Activated CD4-positive, alpha-beta T cell treated with anti-CD3 and anti-CD28 coated beads for 36 hours (primary cell): Measurements from ENCODE around the gene SEMA3F. TPM values are rescaled to one million over a fixed set of nuclear protein-coding genes. Genes with fewer than 3 reads are reported as not detected.

ENCODE experiments used
- ATAC-seq: fragments of 200-7000 bp; cut with Tn5 transposase; one replicate; pipeline ENCODE4 v1.10.0; 2021; ENCODE audit warnings: mild to moderate bottlenecking, moderate library complexity
- CTCF ChIA-PET: fragments of 350-600 bp; sonication (Branson Sonifier 250); formaldehyde crosslinking; loops from one replicate; lab custom pipeline; 2021; ENCODE audit warnings: antibody characterized with exemption; lab: Charles Lee
- POLR2A ChIA-PET: fragments of 350-600 bp; sonication (Branson Sonifier 250); formaldehyde crosslinking; loops from one replicate; lab custom pipeline; 2021; ENCODE audit warnings: antibody characterized with exemption, inconsistent platforms; lab: Charles Lee
- DNase-seq: peaks from one replicate; pipeline ENCODE4 v3.0.0-alpha.2; 2020
- H3K27ac Mint-ChIP-seq: one replicate; pipeline ENCODE4 v1.8.0; 2021; ENCODE audit warnings: mixed read lengths
- H3K27me3 Mint-ChIP-seq: one replicate; pipeline ENCODE4 v1.8.0; 2021; ENCODE audit warnings: mixed read lengths
- H3K36me3 Mint-ChIP-seq: one replicate; pipeline ENCODE4 v1.8.0; 2021; ENCODE audit warnings: low read depth, mixed read lengths
- H3K4me1 Mint-ChIP-seq: one replicate; pipeline ENCODE4 v1.8.0; 2021; ENCODE audit warnings: mixed read lengths
- H3K4me3 Mint-ChIP-seq: one replicate; pipeline ENCODE4 v1.8.0; 2021; ENCODE audit warnings: mild to moderate bottlenecking, moderate library complexity, mixed read lengths
- H3K9me3 Mint-ChIP-seq: one replicate; pipeline ENCODE4 v1.8.0; 2021; ENCODE audit warnings: low read depth, mixed read lengths
- intact Hi-C, 2 experiments: fragments of 100-400 bp; cut with DNase I in 1 of 2; cut with micrococcal nuclease in 1 of 2; formaldehyde crosslinking; loops; one replicate each; pipeline versions ENCODE4 v1.14.2 to v1.15.1; 2022 to 2024; cut with DNase I, micrococcal nuclease
- microRNA-seq: library from miRNA; unstranded; fragments of <30 nt; microRNA quantifications from one replicate; pipeline ENCODE4 v1.2.0, GENCODE V29; 2021; ENCODE audit warnings: borderline replicate concordance
- total RNA-seq, 2 experiments: library from RNA; stranded (reverse); gene quantifications; one replicate each; pipeline ENCODE4 v1.2.3, GENCODE V29; 2021

The SEMA3F gene
- total RNA-seq, 2 experiments from 2014 or later, result 0.25 to 0.46 TPM

- intact Hi-C loops, result loop anchor here (2.0 to 5.0 kb wide), 10 partner anchors 90 to 1216 kb away; partner anchors contain the start of genes APEH (in 1 of the 2), CISH (in 1 of the 2), DAG1 (in 1 of the 2) and GMPPB (in 1 of the 2)
- H3K27me3 Mint-ChIP-seq, result no peaks in the 10 kb centered on the region
- ChIA-PET POLR2A (interaction anchor here (0.6 kb wide), 1 partner anchor 30 kb away, joined by 3 read pairs; no protein-coding TSS in a partner anchor), CTCF (interaction anchor here (0.7 to 4.3 kb wide), 4 partner anchors 10 to 565 kb away, joined by 3 to 47 read pairs (median 8); no protein-coding TSS in a partner anchor)
- ATAC-seq, result no peak
- H3K4me3 Mint-ChIP-seq, result peak overlapping the region; percentile 90
- H3K36me3 Mint-ChIP-seq, result peaks cover 22% of the 10 kb centered on the region
- peak; percentile 63 for DNase-seq
- peaks cover 44% of the 10 kb centered on the region for H3K4me1 Mint-ChIP-seq
- peak overlapping the region; percentile 96 for H3K27ac Mint-ChIP-seq
- H3K9me3 Mint-ChIP-seq, result no peaks in the 10 kb centered on the region
Observed at GRCh38 chr3:50237133-50237651, 82.1 kb downstream of the SEMA3F start.

GRCh38 chr3:50237754-50238548, 82.8 kb downstream of the SEMA3F start:
- Mint-ChIP-seq H3K27me3 (no peaks in the 10 kb centered on the region), H3K4me3 (peak overlapping the region; percentile 90), H3K9me3 (no peaks in the 10 kb centered on the region), H3K27ac (peak overlapping the region; percentile 96), H3K36me3 (peaks cover 25% of the 10 kb centered on the region), H3K4me1 (peaks cover 51% of the 10 kb centered on the region)
- CTCF ChIA-PET, result interaction anchor here (0.7 to 4.3 kb wide), 5 partner anchors 9 to 566 kb away, joined by 3 to 47 read pairs (median 3); no protein-coding TSS in a partner anchor
- ATAC-seq, result peak; percentile 49
- intact Hi-C loops, result loop anchor here (1.0 to 5.0 kb wide), 14 partner anchors 8 to 1217 kb away; partner anchors contain the start of genes APEH (in 1 of the 2), CISH (in 1 of the 2), DAG1 (in 1 of the 2) and GMPPB (in 1 of the 2)
- peak; percentile 95 for DNase-seq
- POLR2A ChIA-PET, result interaction anchor here (0.6 to 1.0 kb wide), 2 partner anchors 8 to 30 kb away, joined by 3 to 4 read pairs; no protein-coding TSS in a partner anchor

- ChIA-PET CTCF (interaction anchor here (0.9 to 4.3 kb wide), 4 partner anchors 8 to 44 kb away, joined by 3 to 47 read pairs (median 10); no protein-coding TSS in a partner anchor), POLR2A (interaction anchor here (1.0 kb wide), 1 partner anchor 8 kb away, joined by 4 read pairs; no protein-coding TSS in a partner anchor)
- intact Hi-C loops, result loop anchor here (1.0 to 5.0 kb wide), 11 partner anchors 8 to 1149 kb away; partner anchors contain the start of genes APEH (in 1 of the 2), CISH (in 1 of the 2), DAG1 (in 1 of the 2) and GMPPB (in 1 of the 2)
- Mint-ChIP-seq H3K4me3 (peak overlapping the region; percentile 90), H3K27me3 (no peaks in the 10 kb centered on the region), H3K4me1 (peaks cover 58% of the 10 kb centered on the region), H3K36me3 (peaks cover 27% of the 10 kb centered on the region), H3K27ac (peak overlapping the region; percentile 96), H3K9me3 (no peaks in the 10 kb centered on the region)
- ATAC-seq (no peak), DNase-seq (peak; percentile 37)
Observed at GRCh38 chr3:50238549-50239026, 83.5 kb downstream of the SEMA3F start.

Small RNA genes within 50 kb of the gene (microRNA-seq; reads per million reads assigned to microRNA genes)
- gene MIR566, result not detected
- gene MIR5787, result not detected

Other genes starting within 250 kb of the SEMA3F start
- gene MON1A, start 225.5 kb upstream of the SEMA3F start, total RNA-seq, result 1 to 10 TPM; 7.5 to 8.3 TPM
- 10 to 100 TPM; 69.3 to 75.1 TPM for gene RBM6, start 215.2 kb upstream of the SEMA3F start, total RNA-seq
- 100 to 1,000 TPM; 118 to 131 TPM for gene RBM5, start 66.4 kb upstream of the SEMA3F start, total RNA-seq
- gene GNAT1, start 36.3 kb downstream of the SEMA3F start, total RNA-seq, result under 1 TPM in 1 of 2 experiments, not detected in 1; 0.14 TPM
- gene SLC38A3, start 49.9 kb downstream of the SEMA3F start, total RNA-seq, result under 1 TPM in 1 of 2 experiments, not detected in 1; 0.12 TPM
- gene GNAI2, start 80.9 kb downstream of the SEMA3F start, total RNA-seq, result 100 to 1,000 TPM; 280 to 341 TPM
- gene SEMA3B, start 113.8 kb downstream of the SEMA3F start, total RNA-seq, result 1 to 10 TPM; 1.6 to 2.1 TPM
- gene LSMEM2, start 123.8 kb downstream of the SEMA3F start, total RNA-seq, result not detected
- gene IFRD2, start 137.1 kb downstream of the SEMA3F start, total RNA-seq, result 100 to 1,000 TPM; 100 to 125 TPM
- gene HYAL3, start 144.1 kb downstream of the SEMA3F start, total RNA-seq, result 1 to 10 TPM; 4.5 to 5.4 TPM
- 10 to 100 TPM; 17.6 to 18.7 TPM for gene NAA80, start 144.1 kb downstream of the SEMA3F start, total RNA-seq
- under 1 TPM in 1 of 2 experiments, not detected in 1; 0.37 TPM for gene HYAL1, start 148.2 kb downstream of the SEMA3F start, total RNA-seq
- 1 to 10 TPM; 4.7 to 5.1 TPM for gene HYAL2, start 167.4 kb downstream of the SEMA3F start, total RNA-seq
- 10 to 100 TPM; 15.0 to 17.1 TPM for gene TUSC2, start 172.9 kb downstream of the SEMA3F start, total RNA-seq
- gene RASSF1, start 185.5 kb downstream of the SEMA3F start, total RNA-seq, result 10 to 100 TPM; 30.8 to 50.7 TPM
- 1 to 10 TPM; 1.0 to 1.3 TPM for gene ZMYND10, start 190.4 kb downstream of the SEMA3F start, total RNA-seq
- 10 to 100 TPM; 42.5 to 43.0 TPM for gene NPRL2, start 195.5 kb downstream of the SEMA3F start, total RNA-seq
- gene CYB561D2, start 195.5 kb downstream of the SEMA3F start, total RNA-seq, result 10 to 100 TPM; 10.3 to 14.3 TPM
- 10 to 100 TPM; 13.1 to 16.1 TPM for gene TMEM115, start 204.2 kb downstream of the SEMA3F start, total RNA-seq